BLaER1 treated with 17β-estradiol and CSF1 and Interleukin-3, amounts not matched to agents 10 nM and 100 nM (cell line): ENCODE measurements around the gene NELL2.

Experiments
- H3K27ac ChIP-seq, 11 experiments: shearing (Covaris generic); formaldehyde crosslinking; 2 replicates each; pipeline ENCODE4 v1.8.1; 2022
- H3K27me3 ChIP-seq, 11 experiments: shearing (Covaris generic); formaldehyde crosslinking; 2 replicates each; pipeline ENCODE4 v1.8.1; 2022
- H3K36me3 ChIP-seq, 11 experiments: shearing (Covaris generic); formaldehyde crosslinking; 2 replicates each; pipeline ENCODE4 v1.8.1; 2022
- H3K4me1 ChIP-seq, 10 experiments: shearing (Covaris generic); formaldehyde crosslinking; 2 replicates each; pipeline ENCODE4 v1.8.1; 2022
- H3K4me2 ChIP-seq, 11 experiments: shearing (Covaris generic); formaldehyde crosslinking; 2 replicates each; pipeline ENCODE4 v1.8.1; 2022
- H3K4me3 ChIP-seq, 10 experiments: shearing (Covaris generic); formaldehyde crosslinking; 2 replicates each; pipeline ENCODE4 v1.8.1; 2022
- H3K9ac ChIP-seq, 11 experiments: shearing (Covaris generic); formaldehyde crosslinking; 2 replicates each; pipeline ENCODE4 v1.8.1; 2022
- H3K9me3 ChIP-seq, 11 experiments: shearing (Covaris generic); formaldehyde crosslinking; replicated peaks in 1 of 11; 2 replicates each; pipeline ENCODE4 v1.8.1; 2022
- H4K20me1 ChIP-seq, 11 experiments: shearing (Covaris generic); formaldehyde crosslinking; 2 replicates each; pipeline ENCODE4 v1.8.1; 2022
- Cebpa-rat ChIP-seq, 11 experiments: shearing (Covaris generic); IDR thresholded peaks; 2 replicates each; pipeline ENCODE4 v1.8.1; 2022

The NELL2 gene

GRCh38 chr12:44525806-44526654, 350.1 kb downstream of the NELL2 start:
- no peaks in the 10 kb centered on the region for H3K9me3 ChIP-seq
- H3K27ac ChIP-seq: no peak overlapping the region
- H4K20me1 ChIP-seq: no peaks in the 10 kb centered on the region
- H3K4me1 ChIP-seq: no peaks in the 10 kb centered on the region
- no peak for TF ChIP-seq Cebpa-rat (IDR thresholded peaks at IDR 0.05)
- no peaks in the 10 kb centered on the region for H3K27me3 ChIP-seq
- no peak overlapping the region for H3K9ac ChIP-seq
- H3K4me2 ChIP-seq: no peak overlapping the region
- no peaks in the 10 kb centered on the region for H3K36me3 ChIP-seq
- no peak overlapping the region for H3K4me3 ChIP-seq

- Histone ChIP-seq H4K20me1 (no peaks in the 10 kb centered on the region), H3K4me1 (no peaks in the 10 kb centered on the region), H3K27ac (no peak overlapping the region), H3K4me3 (no peak overlapping the region), H3K9ac (no peak overlapping the region), H3K4me2 (no peak overlapping the region), H3K9me3 (no peaks in the 10 kb centered on the region), H3K36me3 (no peaks in the 10 kb centered on the region), H3K27me3 (no peaks in the 10 kb centered on the region)
- no peak for TF ChIP-seq Cebpa-rat (IDR thresholded peaks at IDR 0.05)
These were observed 352.3 kb downstream of the NELL2 start for GRCh38 chr12:44523828-44524227.

GRCh38 chr12:44521702-44522101, 354.4 kb downstream of the NELL2 start:
- H3K36me3 ChIP-seq: no peaks in the 10 kb centered on the region
- no peak overlapping the region for H3K27ac ChIP-seq
- no peaks in the 10 kb centered on the region for H3K4me1 ChIP-seq
- no peaks in the 10 kb centered on the region for H3K27me3 ChIP-seq
- H3K9me3 ChIP-seq: no peaks in the 10 kb centered on the region
- no peaks in the 10 kb centered on the region for H4K20me1 ChIP-seq
- no peak overlapping the region for H3K4me2 ChIP-seq
- no peak overlapping the region for H3K4me3 ChIP-seq
- no peak overlapping the region for H3K9ac ChIP-seq
- TF ChIP-seq Cebpa-rat (IDR thresholded peaks at IDR 0.05): no peak

- H3K27ac ChIP-seq: no peak overlapping the region
- H4K20me1 ChIP-seq: no peaks in the 10 kb centered on the region
- H3K4me3 ChIP-seq: no peak overlapping the region
- H3K4me2 ChIP-seq: no peak overlapping the region
- TF ChIP-seq Cebpa-rat (IDR thresholded peaks at IDR 0.05): no peak
- no peaks in the 10 kb centered on the region for H3K27me3 ChIP-seq
- H3K9ac ChIP-seq: no peak overlapping the region
- no peaks in the 10 kb centered on the region for H3K36me3 ChIP-seq
- H3K4me1 ChIP-seq: no peaks in the 10 kb centered on the region
- H3K9me3 ChIP-seq: no peaks in the 10 kb centered on the region
These were observed 356.2 kb downstream of the NELL2 start for GRCh38 chr12:44519931-44520330.

- Histone ChIP-seq H3K9ac (no peak overlapping the region), H4K20me1 (no peaks in the 10 kb centered on the region), H3K36me3 (no peaks in the 10 kb centered on the region), H3K4me3 (no peak overlapping the region), H3K4me2 (peak overlapping the region in 7 of 11 experiments; percentile 5 to 72 (median 46); a peak in 10 of 22 replicates), H3K9me3 (no peaks in the 10 kb centered on the region), H3K27me3 (no peaks in the 10 kb centered on the region), H3K27ac (no peak overlapping the region), H3K4me1 (peaks cover 0 to 61% (median 44%) of the 10 kb centered on the region in 10 experiments; a peak in 14 of 20 replicates)
- TF ChIP-seq Cebpa-rat (IDR thresholded peaks at IDR 0.05): no peak
These were observed 364.8 kb downstream of the NELL2 start for GRCh38 chr12:44511289-44511688.

GRCh38 chr12:44510510-44510909, 365.6 kb downstream of the NELL2 start:
- Histone ChIP-seq H3K4me2 (peak overlapping the region in 7 of 11 experiments; percentile 22 to 72 (median 46); a peak in 11 of 22 replicates), H3K9me3 (no peaks in the 10 kb centered on the region), H4K20me1 (no peaks in the 10 kb centered on the region), H3K9ac (no peak overlapping the region), H3K4me1 (peaks cover 0 to 66% (median 44%) of the 10 kb centered on the region in 10 experiments; a peak in 14 of 20 replicates), H3K27me3 (no peaks in the 10 kb centered on the region), H3K4me3 (no peak overlapping the region), H3K27ac (no peak overlapping the region), H3K36me3 (no peaks in the 10 kb centered on the region)
- no peak for TF ChIP-seq Cebpa-rat (IDR thresholded peaks at IDR 0.05)

GRCh38 chr12:44510076-44510475, 366.0 kb downstream of the NELL2 start:
- H3K27ac ChIP-seq: no peak overlapping the region
- no peaks in the 10 kb centered on the region for H3K36me3 ChIP-seq
- peak overlapping the region in 6 of 11 experiments; percentile 16 to 72 (median 52); a peak in 8 of 22 replicates for H3K4me2 ChIP-seq
- TF ChIP-seq Cebpa-rat (IDR thresholded peaks at IDR 0.05): no peak
- H3K9ac ChIP-seq: no peak overlapping the region
- no peak overlapping the region for H3K4me3 ChIP-seq
- H4K20me1 ChIP-seq: no peaks in the 10 kb centered on the region
- H3K27me3 ChIP-seq: no peaks in the 10 kb centered on the region
- peaks cover 0 to 66% (median 44%) of the 10 kb centered on the region in 10 experiments; a peak in 14 of 20 replicates for H3K4me1 ChIP-seq
- no peaks in the 10 kb centered on the region for H3K9me3 ChIP-seq

- no peak overlapping the region for H3K27ac ChIP-seq
- no peak for TF ChIP-seq Cebpa-rat (IDR thresholded peaks at IDR 0.05)
These were observed 366.6 kb downstream of the NELL2 start for GRCh38 chr12:44509471-44509870.

GRCh38 chr12:44507461-44507860, 368.7 kb downstream of the NELL2 start:
- H3K27ac ChIP-seq: no peak overlapping the region
- H3K36me3 ChIP-seq: no peaks in the 10 kb centered on the region
- H3K4me1 ChIP-seq: peaks cover 0 to 66% (median 44%) of the 10 kb centered on the region in 10 experiments; a peak in 14 of 20 replicates
- H3K4me2 ChIP-seq: peak overlapping the region in 7 of 11 experiments; percentile 1 to 67 (median 46); a peak in 12 of 22 replicates
- no peaks in the 10 kb centered on the region for H4K20me1 ChIP-seq
- H3K9ac ChIP-seq: no peak overlapping the region
- TF ChIP-seq Cebpa-rat (IDR thresholded peaks at IDR 0.05): no peak
- H3K9me3 ChIP-seq: peaks cover 2 to 5% (median 4%) of the 10 kb centered on the region in 11 experiments; a peak in 16 of 22 replicates
- no peaks in the 10 kb centered on the region for H3K27me3 ChIP-seq
- H3K4me3 ChIP-seq: no peak overlapping the region

More at GRCh38 chr12:44509471-44509870, 366.6 kb downstream of the NELL2 start:
- Histone ChIP-seq H3K36me3 (no peaks in the 10 kb centered on the region), H3K27me3 (no peaks in the 10 kb centered on the region), H3K4me3 (no peak overlapping the region), H3K9me3 (no peaks in the 10 kb centered on the region), H3K9ac (no peak overlapping the region), H3K4me2 (peak overlapping the region in 7 of 11 experiments; percentile 5 to 72 (median 46); a peak in 9 of 22 replicates), H3K4me1 (peaks cover 0 to 66% (median 44%) of the 10 kb centered on the region in 10 experiments; a peak in 14 of 20 replicates), H4K20me1 (no peaks in the 10 kb centered on the region)
